Astrocyte of the hippocampus (primary cell): ENCODE results near the gene ADCY1.

Source experiments
- DNase-seq: peaks from one replicate; pipeline ENCODE4 v3.0.0; 2011; ENCODE audit warnings: low read depth, low spot score

ADCY1 gene

GRCh38 chr7:45593121-45593541 lies 19.0 kb downstream of the ADCY1 start:
- DNase-seq, result no peak

- no peak for DNase-seq
Measured at GRCh38 chr7:45593877-45594276, 19.7 kb downstream of the ADCY1 start.

GRCh38 chr7:45594745-45595535 lies 20.8 kb downstream of the ADCY1 start:
- no peak for DNase-seq

GRCh38 chr7:45595809-45596664 lies 21.9 kb downstream of the ADCY1 start:
- no peak for DNase-seq

GRCh38 chr7:45596665-45597095 lies 22.5 kb downstream of the ADCY1 start:
- DNase-seq, result no peak

- DNase-seq, result no peak
Measured at GRCh38 chr7:45597286-45597984, 23.3 kb downstream of the ADCY1 start.

GRCh38 chr7:45598886-45599520 lies 24.8 kb downstream of the ADCY1 start:
- DNase-seq, result no peak

GRCh38 chr7:45599851-45600706 lies 25.9 kb downstream of the ADCY1 start:
- no peak for DNase-seq

GRCh38 chr7:45601094-45601493 lies 26.9 kb downstream of the ADCY1 start:
- DNase-seq, result no peak

- DNase-seq, result no peak
Measured at GRCh38 chr7:45601816-45602540, 27.8 kb downstream of the ADCY1 start.

GRCh38 chr7:45606050-45606449 lies 31.9 kb downstream of the ADCY1 start:
- no peak for DNase-seq

- DNase-seq, result no peak
Measured at GRCh38 chr7:45606931-45607330, 32.8 kb downstream of the ADCY1 start.

- DNase-seq, result no peak
Measured at GRCh38 chr7:45609180-45609579, 35.0 kb downstream of the ADCY1 start.

- no peak for DNase-seq
Measured at GRCh38 chr7:45610019-45610418, 35.9 kb downstream of the ADCY1 start.

- no peak for DNase-seq
Measured at GRCh38 chr7:45610660-45611299, 36.6 kb downstream of the ADCY1 start.

GRCh38 chr7:45617166-45617565 lies 43.0 kb downstream of the ADCY1 start:
- DNase-seq, result no peak

- DNase-seq, result no peak
Measured at GRCh38 chr7:45622058-45622457, 47.9 kb downstream of the ADCY1 start.

GRCh38 chr7:45623157-45623556 lies 49.0 kb downstream of the ADCY1 start:
- DNase-seq, result no peak

- DNase-seq, result no peak
Measured at GRCh38 chr7:45623740-45624391, 49.7 kb downstream of the ADCY1 start.
